HG02885 (cell line): ENCODE results near the gene AHCYL2.
A peak's percentile ranks its signal among the peaks of the same experiment; 100 is the strongest.

Source experiments
- ATAC-seq: cut with Tn5 transposase; IDR thresholded peaks from one replicate; pipeline ENCODE4 v1.9.1; 2021; ENCODE audit warnings: mild to moderate bottlenecking; ENCODE audit not compliant: unreplicated experiment, poor library complexity

AHCYL2 gene

DNA sequence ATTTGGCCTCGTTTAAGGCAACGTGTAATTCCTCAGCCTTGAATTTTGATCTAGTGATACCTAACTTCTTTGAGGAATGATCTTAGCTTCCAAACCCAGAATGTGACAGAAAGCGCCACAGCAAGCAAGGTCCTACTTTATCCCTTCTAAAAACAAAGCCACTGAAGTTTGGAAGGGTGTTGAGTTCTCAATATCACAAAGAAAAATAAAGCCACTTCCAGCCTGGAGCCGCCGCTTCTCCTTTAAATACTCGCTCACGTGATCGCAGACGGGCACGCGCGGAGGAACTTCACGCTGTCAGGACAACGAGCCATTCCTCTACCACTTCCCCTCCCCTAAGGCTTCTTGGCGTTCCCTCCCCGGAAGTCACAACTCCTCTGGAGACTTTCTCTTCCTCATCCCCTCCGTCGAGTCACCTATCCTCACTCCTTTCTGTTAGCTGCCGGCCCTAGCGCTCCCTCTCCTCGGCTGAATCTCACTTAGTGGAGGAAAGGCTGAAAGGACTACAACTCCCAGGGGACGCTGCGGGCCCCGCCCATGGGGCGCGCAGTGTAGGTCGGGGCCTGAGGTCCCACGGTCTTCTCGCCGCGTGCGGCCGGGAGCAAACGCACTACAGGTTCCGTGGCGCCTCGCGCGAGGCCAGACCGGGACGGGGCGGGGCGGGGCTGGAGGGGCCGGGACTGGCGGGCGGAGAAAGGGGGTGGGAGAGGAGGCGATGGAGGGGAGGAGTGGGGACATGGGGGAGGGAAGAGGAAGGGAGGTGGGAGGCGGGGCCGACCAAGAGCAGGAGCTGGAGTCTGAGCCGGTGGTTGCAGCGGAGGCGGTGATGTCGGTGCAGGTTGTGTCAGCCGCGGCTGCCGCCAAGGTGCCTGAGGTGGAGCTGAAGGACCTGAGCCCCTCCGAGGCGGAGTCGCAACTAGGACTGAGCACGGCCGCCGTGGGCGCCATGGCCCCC lies at the start of gene AHCYL2:
TSS of gene AHCYL2 (plus strand) at position 780 of the 955 bp plus-strand sequence.
- ATAC-seq = peak; percentile 91

DNA sequence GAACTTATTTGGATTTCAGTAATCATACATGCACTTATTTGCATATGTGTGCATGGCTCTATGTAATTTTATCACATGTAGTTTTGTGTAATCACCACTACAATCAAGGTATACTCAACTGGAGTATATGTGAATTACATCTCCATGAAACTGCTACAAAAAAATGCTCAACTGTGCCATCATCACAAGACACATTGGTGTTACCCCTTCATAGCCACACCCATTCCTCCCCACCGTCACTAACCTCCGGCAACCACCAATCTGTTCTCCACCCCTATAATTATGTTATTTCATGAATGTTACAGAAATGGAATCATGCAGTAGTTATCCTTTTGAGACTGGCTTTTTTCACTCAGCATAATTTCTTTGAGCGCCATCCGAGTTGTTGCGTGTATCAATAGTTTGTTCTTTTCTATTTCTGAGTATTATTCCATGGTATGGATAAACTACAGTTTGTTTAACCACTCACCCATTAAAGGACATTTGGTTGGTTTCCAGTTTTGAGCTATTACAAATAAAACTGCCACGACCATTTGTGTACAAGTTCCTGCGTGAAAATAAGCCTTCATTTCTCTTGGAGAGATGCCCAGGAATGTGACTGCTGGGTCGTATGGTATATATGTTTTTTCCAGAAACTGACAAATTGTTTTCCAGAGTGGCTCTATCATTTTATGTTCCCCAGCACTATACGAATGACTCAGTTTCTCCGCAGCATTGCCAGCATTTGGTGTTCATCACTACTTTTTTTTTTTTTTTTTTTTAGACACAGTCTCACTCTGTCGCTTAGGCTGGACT lies 47.7 kb upstream of the AHCYL2 start:
- no peak for ATAC-seq

DNA sequence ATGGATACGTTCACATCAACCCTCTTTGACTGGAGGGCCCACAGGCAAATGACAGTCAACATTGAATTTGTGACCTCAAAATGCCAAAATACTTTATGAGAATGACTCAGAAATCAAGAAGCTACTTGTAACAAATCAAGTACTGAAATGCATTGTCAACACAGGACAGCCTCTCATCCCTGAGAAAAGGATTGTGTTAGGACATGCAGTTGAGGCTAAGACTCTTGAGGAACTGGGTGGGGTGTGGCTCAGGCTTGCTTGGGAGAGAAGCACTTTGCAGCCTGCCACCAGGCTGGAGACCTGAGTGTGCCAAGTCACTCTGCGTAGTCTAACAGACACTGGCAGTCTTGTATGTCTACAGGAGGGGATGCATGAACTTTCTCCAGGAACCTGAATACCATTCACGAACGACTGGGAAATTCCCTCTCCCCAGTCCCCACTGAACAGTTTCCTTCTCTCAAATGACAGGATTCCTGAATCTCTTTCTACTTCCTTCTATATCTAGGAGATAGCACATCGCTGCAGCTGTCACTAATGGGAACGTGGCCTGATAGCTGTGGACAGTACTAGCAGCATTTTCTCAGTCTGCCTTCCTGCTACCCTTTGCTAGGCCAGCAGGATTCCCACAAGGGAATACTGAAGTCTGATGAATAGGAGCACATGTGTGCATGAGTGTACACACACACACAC lies 39.7 kb upstream of the AHCYL2 start:
- no peak for ATAC-seq

DNA sequence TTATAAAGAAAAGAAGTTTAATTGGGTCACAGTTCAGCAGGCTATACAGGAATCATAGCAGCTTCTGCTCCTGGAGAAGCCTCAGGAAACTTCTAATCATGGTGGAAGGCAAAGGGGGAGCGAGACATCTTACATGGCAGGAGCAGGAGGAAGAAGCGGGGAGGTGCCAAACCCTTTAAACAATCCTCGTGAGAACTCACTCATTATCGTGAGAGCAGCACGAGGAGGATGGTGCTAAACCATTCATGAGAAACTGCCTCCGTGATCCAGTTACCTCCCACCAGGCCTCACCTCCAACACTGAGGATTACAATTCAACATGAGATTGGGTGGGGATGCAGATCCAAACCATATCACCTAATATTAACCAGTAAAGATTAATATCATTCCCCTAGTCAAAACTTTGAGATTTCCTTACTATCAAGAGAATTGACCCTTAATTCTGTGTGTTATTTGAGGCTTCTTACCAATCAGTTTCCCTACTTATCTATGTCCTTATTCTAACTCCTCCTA lies 38.0 kb upstream of the AHCYL2 start:
- no peak for ATAC-seq

DNA sequence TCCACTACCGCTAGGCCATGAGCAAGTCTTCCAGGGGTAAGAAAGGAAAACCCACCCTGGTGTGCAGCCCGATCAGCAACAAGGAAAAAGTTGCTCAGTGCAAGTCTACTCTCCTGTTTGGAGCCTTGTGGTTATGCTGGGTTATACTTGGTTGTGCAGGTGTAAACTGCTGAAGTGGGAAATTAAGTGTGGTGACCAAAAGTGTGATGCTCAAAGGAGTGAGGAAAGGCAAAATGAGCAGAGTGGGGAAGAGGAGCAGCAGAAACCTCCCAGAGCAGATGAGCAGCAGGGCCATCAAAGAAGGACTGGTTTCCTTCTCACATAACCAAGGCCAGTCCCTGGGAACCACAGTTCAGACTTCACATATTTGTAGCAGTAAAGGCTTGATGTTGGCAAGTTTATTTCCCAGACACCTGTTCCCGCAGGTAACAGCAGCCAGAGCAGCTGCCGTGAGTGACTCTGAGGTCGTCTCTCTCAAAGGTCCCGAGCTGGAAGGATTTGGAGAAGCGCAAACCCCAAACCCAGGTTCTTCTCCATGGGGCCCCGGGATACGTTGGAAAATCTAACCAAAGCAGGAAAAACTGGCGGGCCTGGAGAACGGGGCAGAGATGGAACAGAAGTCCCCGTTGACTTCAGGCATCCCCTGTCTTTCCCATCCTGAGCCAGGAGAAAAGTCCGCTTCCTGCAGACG lies 37.0 kb upstream of the AHCYL2 start:
- no peak for ATAC-seq

DNA sequence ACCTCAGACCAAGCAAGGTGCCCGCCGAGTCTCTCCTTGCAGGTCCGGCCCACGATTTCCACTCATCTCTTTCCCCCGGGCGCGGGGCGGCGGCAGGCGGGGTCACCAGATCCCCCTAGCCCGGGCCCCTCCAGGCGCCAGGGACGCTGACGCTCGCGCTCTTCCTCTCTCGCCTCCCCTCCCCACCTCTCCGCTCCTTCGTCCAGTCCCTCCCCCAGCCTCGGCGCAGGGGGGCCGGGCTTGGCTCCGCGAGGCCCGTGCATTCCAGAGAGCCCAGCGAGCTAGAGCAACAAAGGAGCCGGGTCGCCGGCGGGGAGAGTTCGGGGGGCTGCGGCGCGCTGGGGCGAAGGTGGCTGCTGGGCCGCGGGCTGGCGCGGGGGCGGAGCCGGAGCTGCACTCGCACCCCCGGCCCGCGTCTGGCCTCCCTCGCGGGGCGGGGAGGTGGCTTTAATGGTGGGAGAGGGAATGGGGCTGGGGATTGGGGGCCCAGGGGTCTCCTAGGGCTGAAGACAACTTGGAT lies 36.4 kb upstream of the AHCYL2 start, which contains the start of gene SMO:
TSS of gene SMO (plus strand) at position 262 of the 520 bp plus-strand sequence. CDS start 519 bp downstream, outside the sequence.
- ATAC-seq = peak; percentile 59

DNA sequence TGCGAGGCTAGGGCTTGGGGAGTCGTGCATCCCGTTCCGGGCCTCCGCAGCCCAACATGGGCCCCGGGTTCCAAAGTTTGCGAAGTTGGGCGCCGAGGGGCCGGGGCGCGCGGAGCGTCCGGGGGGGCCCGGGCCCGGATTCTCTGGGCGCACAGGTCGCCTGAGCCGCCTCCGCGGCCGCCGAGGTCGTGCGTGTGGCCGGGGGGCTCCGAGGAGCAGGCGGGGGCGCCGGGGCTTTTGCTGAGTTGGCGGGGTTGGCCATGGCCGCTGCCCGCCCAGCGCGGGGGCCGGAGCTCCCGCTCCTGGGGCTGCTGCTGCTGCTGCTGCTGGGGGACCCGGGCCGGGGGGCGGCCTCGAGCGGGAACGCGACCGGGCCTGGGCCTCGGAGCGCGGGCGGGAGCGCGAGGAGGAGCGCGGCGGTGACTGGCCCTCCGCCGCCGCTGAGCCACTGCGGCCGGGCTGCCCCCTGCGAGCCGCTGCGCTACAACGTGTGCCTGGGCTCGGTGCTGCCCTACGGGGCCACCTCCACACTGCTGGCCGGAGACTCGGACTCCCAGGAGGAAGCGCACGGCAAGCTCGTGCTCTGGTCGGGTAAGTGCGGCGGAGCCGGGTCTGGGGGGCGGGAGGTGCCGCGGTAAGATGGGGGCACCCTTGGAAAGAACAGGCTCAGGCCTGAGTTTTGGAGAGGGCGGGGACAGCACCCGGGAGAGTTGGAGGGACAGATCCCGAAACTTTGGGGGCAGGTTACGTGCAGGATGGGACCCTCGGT lies 35.8 kb upstream of the AHCYL2 start:
- peak; percentile 37 for ATAC-seq

DNA sequence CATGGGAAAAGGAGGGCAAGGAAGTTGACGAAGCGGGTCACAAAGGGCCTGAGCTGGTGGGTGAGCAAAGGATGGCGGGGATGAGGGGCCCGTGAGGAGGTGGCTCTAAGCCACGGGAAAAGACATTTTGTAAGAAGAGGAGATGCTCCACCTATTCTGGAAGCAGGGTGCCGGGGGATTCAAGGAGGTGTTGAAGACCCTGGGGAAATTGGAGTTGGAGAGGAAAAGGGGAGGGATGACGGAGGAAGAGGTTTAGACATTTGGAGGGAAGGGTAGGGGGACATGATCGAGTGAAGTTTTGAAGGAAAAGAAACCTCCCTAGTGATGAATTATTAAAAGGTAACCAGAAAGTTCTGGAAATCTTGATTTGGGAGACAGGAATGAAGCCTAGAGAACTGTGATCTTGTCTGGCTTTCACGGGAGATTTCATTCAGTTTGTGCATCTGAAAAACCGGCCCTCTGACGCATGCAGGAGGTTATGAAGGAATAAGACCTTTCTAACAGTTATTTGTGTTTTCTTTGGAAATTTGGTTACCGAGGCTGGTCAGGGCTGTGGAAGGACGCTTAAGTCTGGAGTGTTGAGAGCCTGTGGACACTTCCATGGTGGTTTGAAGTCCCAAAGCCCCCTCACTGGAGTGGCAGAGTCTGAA lies 35.0 kb upstream of the AHCYL2 start:
- ATAC-seq = no peak

DNA sequence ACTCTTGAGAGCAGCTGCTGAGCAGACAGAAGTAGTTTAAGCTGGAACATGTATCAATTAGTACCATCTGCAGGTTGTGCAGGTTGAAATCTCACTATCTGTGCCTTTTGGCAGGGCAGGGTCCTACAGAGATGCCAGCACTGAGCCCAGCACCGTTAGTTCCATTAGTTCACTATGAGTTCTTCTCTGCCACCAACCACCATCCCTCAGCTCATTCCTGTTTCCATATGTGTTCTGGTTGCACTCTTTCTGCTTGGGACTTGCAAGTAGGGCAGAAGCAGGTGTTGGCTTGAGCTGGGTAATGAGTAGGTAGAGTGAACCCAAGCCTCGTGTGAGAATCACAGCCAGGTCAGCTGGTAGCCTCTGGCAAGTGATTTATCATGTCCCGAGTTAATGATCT lies 33.6 kb upstream of the AHCYL2 start:
- ATAC-seq = no peak

DNA sequence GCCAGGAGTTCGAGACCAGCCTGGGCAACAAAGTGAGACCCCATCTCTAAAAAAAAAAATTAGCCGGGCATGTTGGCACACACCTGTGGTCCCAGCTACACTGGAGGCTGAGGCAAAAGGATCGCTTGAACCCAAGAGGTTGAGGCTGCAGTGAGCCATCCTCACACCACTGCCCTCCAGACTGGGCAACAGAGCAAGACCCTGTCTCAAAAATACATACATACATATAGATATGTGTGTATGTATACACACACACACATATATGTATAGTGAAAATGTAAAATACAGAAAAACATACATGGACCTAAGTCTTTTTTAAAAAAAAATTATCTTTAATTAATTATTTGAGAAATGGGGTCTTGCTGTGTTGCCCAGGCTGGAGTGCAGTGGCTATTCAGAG lies 30.9 kb upstream of the AHCYL2 start:
- no peak for ATAC-seq

DNA sequence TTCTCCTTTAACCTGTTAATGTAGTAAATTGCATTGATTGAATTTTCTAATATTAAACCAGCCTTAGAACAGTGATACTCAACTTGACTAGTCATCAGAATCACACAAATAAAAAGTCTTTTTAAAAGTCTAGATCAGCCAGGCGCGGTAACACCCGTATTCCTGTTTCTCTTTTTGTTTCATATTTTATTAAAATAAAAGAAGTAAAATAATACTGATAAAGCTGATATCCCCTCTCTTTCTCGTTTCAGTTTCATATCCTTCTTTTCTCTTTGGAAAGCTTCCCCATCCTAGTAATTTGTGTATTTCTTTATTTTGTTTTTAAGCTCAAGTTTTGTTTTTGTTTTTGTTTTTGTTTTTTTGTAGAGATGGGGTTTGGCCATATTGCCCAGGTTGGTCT lies 27.1 kb upstream of the AHCYL2 start:
- ATAC-seq = no peak

DNA sequence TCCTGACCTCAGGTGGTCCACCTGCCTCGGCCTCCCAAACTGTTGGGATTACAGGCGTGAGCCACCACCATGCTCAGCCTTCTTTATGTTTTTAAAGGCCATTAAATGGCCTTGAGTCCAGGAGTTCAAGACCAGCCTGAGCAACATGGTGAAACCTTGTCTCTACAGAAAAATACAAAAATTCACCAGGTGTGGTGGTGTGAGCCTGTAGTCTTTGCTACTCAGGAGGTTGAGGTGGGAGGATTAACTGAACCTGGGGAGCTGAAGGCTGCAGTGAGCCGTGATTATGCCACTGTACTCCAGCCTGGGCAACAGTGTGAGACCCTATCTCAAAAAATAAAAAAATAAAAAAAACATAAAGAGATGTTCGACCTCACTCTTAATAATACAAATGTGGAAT lies 25.4 kb upstream of the AHCYL2 start:
- no peak for ATAC-seq

DNA sequence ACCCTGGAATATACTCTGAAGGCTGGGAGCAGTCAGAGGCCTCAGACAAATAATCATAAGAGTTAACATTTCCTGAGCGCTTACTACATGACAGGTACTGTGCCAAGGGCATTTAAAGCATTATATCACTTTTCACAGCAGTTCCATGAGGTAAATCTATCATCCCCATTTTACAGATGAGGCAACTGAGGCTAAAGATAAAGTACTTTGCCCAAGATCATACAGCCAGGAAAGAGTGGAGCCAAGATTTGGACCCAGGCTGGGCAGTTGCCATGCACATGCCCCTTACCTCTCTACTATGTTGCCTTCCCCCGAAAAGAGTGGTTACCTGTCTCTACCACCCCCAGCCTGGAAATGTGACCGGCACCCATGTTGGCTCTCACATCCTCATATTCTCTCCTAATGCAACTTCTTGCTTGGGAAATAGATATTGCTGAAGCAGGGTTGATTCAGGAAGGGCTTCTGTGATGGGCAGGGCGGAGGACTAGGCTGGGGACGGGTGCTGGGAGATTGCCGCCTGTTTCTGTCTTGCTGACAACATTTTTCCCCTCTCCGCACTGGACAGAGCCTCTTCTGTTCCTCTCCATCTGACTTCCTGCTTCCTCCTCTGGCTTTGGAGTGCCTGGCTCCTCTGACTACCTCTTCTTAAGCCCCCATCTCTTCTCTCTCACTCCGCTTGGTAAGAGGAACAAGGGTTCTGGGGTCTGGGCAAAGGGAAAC lies 22.6 kb upstream of the AHCYL2 start:
- no peak for ATAC-seq

DNA sequence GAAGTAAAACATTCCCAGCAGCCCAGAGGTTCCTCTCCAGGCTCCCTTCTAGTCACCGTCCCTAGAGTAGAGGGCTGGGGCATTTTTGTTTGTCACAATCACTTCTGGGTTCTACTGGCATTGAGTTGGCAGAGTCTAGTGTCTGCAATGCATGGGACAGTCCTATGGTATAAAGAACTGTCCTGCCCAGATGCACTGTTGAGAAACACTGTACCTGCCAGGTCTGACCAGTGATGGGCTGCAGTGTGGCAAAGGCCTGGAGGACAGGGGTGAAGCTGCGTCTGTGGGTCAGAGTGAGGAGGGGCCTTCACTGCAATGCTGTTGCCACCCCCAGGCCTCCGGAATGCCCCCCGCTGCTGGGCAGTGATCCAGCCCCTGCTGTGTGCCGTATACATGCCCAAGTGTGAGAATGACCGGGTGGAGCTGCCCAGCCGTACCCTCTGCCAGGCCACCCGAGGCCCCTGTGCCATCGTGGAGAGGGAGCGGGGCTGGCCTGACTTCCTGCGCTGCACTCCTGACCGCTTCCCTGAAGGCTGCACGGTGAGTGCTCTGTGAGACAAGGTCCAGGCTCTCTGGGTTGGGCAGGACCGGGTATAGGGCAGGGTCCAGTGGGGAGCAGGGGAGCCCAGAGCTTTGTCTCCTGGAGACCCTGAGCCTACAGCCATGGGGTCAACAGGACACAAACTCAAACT lies 21.6 kb upstream of the AHCYL2 start:
- no peak for ATAC-seq

DNA sequence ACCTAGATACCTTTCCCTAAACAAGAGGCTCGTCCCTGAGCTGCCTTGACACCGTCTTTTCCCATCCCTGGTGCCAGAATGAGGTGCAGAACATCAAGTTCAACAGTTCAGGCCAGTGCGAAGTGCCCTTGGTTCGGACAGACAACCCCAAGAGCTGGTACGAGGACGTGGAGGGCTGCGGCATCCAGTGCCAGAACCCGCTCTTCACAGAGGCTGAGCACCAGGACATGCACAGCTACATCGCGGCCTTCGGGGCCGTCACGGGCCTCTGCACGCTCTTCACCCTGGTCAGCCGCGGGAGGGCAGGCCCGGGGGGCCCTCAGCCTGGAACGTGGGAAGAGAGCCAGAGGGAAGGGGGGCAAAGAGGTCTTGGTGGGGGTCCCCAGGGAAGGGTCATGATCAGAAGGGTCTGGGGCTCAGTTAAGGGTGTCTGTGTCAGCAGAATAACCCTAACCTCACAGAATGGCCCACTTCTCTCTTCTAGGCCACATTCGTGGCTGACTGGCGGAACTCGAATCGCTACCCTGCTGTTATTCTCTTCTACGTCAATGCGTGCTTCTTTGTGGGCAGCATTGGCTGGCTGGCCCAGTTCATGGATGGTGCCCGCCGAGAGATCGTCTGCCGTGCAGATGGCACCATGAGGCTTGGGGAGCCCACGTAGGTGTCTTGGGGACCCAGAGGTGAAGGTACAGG lies 19.6 kb upstream of the AHCYL2 start:
- no peak for ATAC-seq

DNA sequence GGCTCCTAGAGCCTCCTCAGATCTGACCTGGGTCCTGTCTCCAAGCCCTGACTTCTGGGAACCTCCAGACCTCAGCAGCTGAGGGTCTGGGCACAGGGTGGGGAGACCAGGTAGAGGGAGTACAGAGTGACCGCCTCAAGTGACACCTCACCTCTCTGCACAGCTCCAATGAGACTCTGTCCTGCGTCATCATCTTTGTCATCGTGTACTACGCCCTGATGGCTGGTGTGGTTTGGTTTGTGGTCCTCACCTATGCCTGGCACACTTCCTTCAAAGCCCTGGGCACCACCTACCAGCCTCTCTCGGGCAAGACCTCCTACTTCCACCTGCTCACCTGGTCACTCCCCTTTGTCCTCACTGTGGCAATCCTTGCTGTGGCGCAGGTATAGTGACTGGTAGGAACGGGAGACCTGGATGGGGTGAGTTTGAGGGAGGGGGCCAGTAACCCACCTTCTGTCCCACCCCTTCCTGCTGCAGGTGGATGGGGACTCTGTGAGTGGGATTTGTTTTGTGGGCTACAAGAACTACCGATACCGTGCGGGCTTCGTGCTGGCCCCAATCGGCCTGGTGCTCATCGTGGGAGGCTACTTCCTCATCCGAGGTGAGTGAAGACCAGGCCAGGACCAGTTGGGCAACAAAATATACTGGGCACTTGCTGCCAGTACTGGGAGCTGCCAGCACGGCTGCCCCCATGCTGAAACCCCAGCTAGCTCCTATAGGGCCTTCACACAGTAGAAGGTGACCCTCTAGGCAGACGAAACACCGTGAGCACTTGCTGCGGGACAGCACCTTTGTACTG lies 18.6 kb upstream of the AHCYL2 start:
- ATAC-seq = no peak
